HG03066 (cell line): ENCODE data around the gene HOXA6.

Source experiments
- ATAC-seq: cut with Tn5 transposase; IDR thresholded peaks from one replicate; pipeline ENCODE4 v1.9.1; 2021; ENCODE audit warnings: low read depth; ENCODE audit not compliant: unreplicated experiment

HOXA6 gene

GRCh38 chr7:27126596-27127327 lies 20.8 kb downstream of the HOXA6 start:
- ATAC-seq = no peak

GRCh38 chr7:27125986-27126394 lies 21.6 kb downstream of the HOXA6 start:
- ATAC-seq = no peak

- no peak for ATAC-seq
Measured at GRCh38 chr7:27124902-27125689, 22.5 kb downstream of the HOXA6 start.

DNA sequence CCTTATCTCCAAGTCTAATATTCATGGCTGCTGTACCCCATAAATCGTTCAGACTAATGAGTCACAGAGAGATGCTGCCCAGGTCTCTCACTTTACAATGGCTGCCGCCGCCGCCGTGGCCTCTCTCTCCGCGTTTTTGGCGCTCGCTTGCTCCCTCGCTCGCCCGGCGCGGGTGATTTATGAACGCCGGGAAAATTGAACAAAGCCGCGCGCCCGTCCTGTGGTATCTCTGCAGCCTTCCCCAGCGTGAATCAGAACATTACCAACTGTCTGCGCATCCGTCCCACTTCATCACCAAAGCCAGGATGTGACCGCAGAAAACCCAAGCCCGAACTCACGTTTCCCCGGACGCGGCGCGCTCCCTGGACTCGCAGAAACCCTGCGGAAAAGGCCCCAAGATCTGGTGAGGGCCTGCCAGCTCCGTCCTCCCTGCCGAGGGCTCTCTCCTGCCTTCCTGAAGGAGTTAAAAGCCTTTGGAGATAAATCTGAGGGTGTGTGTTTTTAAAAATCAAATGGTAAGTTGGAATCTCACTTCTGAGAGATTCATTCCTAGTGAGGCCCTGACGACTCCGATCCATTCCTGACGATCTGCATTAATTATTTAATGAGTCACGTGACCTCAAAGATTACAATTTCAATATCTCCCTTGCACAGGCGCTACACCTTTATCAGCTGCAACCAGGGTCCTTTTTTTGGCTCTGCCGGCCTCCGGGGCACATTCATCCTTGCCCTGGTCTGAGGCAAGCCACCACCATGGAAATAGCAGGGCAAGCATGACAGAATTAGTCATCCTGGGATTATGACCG lies 23.3 kb downstream of the HOXA6 start:
- no peak for ATAC-seq

GRCh38 chr7:27123477-27124053 lies 24.0 kb downstream of the HOXA6 start:
- no peak for ATAC-seq

- ATAC-seq = no peak
Measured at GRCh38 chr7:27123007-27123476, 24.5 kb downstream of the HOXA6 start.

- ATAC-seq = no peak
Measured at GRCh38 chr7:27122077-27122910, 25.3 kb downstream of the HOXA6 start.

- no peak for ATAC-seq
Measured at GRCh38 chr7:27121684-27122076, 25.9 kb downstream of the HOXA6 start.

GRCh38 chr7:27119412-27119911 lies 28.1 kb downstream of the HOXA6 start:
- ATAC-seq = no peak

GRCh38 chr7:27118580-27118979 lies 29.0 kb downstream of the HOXA6 start:
- no peak for ATAC-seq

- no peak for ATAC-seq
Measured at GRCh38 chr7:27117887-27118491, 29.6 kb downstream of the HOXA6 start.

- no peak for ATAC-seq
Measured at GRCh38 chr7:27116962-27117886, 30.4 kb downstream of the HOXA6 start.

GRCh38 chr7:27116031-27116961 lies 31.3 kb downstream of the HOXA6 start:
- ATAC-seq = no peak

DNA sequence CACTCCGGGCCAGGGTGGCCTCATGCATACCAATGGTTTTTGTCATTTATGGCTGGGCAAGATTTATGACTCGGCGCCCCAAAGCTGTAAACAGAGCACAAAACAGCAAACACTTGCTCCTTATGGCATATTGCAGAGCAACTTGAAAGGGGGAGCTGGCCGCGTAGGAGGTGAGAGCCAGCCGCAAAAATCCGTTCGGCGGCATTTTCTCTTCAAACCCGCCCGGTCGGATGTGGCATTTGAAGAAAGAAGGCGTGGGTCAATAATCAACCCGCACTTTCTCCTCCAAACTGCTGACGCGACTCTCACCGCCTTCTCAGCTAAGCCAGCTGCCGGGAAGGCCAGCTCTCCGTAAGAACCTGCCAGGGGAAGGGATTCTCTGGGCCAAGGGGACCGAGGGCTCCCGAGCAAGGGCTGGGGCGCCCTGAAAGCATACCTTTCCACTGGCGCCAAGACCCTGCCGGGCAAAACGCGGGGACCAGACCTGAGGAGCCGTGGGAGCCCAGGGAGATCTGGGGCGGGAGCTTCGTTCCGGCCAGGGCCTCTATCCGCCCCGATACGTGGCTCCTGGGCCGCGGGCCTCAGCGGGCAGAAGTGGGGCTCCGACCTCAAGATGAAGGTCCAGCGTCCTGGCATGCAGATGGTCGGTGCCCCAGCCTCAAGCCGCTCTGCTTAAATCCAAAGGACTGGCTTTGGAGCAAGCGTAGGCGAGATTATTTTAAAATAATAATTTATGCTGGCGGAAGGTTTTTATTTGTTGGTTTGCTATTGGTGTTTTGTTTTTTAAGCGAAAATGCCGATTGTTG lies 32.1 kb downstream of the HOXA6 start:
- no peak for ATAC-seq

DNA sequence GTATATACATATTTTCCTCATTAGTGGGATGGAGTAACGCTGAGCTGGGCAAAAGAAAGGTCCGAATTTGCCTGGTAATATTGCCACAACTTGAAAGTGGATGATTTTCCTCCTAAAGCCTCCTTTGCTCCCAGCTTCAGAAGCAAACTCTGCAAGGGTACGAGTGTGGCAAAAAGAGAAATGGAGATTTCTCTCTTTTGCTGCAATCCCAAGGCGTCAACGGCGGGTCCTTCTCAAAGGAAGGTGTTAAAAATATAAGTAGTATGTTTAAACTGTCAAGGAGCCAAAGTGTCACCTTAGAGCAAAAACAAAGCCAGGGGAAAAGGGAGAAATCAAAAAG lies 32.7 kb downstream of the HOXA6 start:
- ATAC-seq = no peak

- no peak for ATAC-seq
Measured at GRCh38 chr7:27113991-27114769, 33.4 kb downstream of the HOXA6 start.
